Tibial nerve (tissue), 4 donors: ENCODE data around the gene EBP. TPM values are rescaled to one million over a fixed set of nuclear protein-coding genes. Genes with fewer than 3 reads are reported as not detected.

ENCODE experiments used
- DNase-seq, 2 donors: peaks; one replicate each; pipeline ENCODE4 v3.0.0-alpha.2; 2019; ENCODE audit warnings: low spot score in 2 of 2
- H3K27ac ChIP-seq, 4 donors: fragments of 200-600 bp; sonication (generic) in 3 of 4; one replicate each; pipeline ENCODE4 v1.5.1; 2017 to 2019; ENCODE audit warnings: mild to moderate bottlenecking in 1 of 4
- H3K27me3 ChIP-seq, 2 donors: fragments of 200-600 bp; sonication (generic) in 1 of 2; one replicate each; pipeline versions ENCODE4 v1.5.1 to v1.6.0; 2017 to 2019
- H3K36me3 ChIP-seq, 3 donors: fragments of 200-600 bp; sonication (generic); one replicate each; pipeline ENCODE4 v1.5.1; 2018 to 2019
- H3K4me1 ChIP-seq, 4 donors: fragments of 200-600 bp; sonication (generic) in 3 of 4; one replicate each; pipeline ENCODE4 v1.5.1; 2017 to 2019
- H3K4me3 ChIP-seq, 4 donors: fragments of 200-600 bp; sonication (generic) in 3 of 4; one replicate each; pipeline ENCODE4 v1.5.1; 2017 to 2019; ENCODE audit warnings: mild to moderate bottlenecking in 1 of 4, moderate library complexity in 1 of 4
- H3K9me3 ChIP-seq, 4 donors: fragments of 200-600 bp; sonication (generic) in 3 of 4; one replicate each; pipeline ENCODE4 v1.5.1; 2017 to 2019
- EP300 ChIP-seq, 2 donors: sonication (generic); formaldehyde crosslinking; IDR thresholded peaks; one replicate each; pipeline ENCODE4 v1.6.1; 2017; ENCODE audit warnings: antibody characterized with exemption in 2 of 2, mild to moderate bottlenecking in 1 of 2
- POLR2A ChIP-seq, 2 donors: fragments of 450-650 bp; IDR thresholded peaks; one replicate each; pipeline ENCODE4 v1.6.1; 2017; ENCODE audit warnings: antibody characterized with exemption in 2 of 2, mild to moderate bottlenecking in 2 of 2, moderate library complexity in 2 of 2
- WGBS, 2 donors: methylation state at CpG; one replicate each; pipeline ENCODE4 v1.1.5; 2018; 5-methylcytosine and 5-hydroxymethylcytosine counted together
- total RNA-seq, 4 donors: library from RNA; depleted of rRNA; stranded (reverse); fragments of >200 nt; gene quantifications; one replicate each; pipeline ENCODE4 v1.1.0, GENCODE V29; 2016
- TF ChIP-seq, protein P1 (sequence below), 5 experiments: fragments of 200-600 bp in 3 of 5; fragments of 450-650 bp in 2 of 5; sonication (generic) in 3 of 5; IDR thresholded peaks; one replicate each; pipeline ENCODE4 v1.5.1; 2016 to 2019; ENCODE audit warnings: antibody characterized with exemption in 5 of 5, mild to moderate bottlenecking in 3 of 5, moderate library complexity in 2 of 5

The EBP gene
- total RNA-seq, 4 donors from 2014 or later: 21.1 to 29.2 (median 23.6) TPM

- peaks cover 0 to 10% (median 0%) of the 10 kb centered on the region in 3 donors for H3K36me3 ChIP-seq
- H3K27me3 ChIP-seq: no peaks in the 10 kb centered on the region
- H3K27ac ChIP-seq: peak overlapping the region in 1 of 4 donors; percentile 67
- 61 to 68% methylated on average over 6 to 10 of the region's 10 CpGs for WGBS, 2 donors
- DNase-seq: no peak
- peaks cover 0 to 24% (median 0%) of the 10 kb centered on the region in 4 donors for H3K4me1 ChIP-seq
- H3K4me3 ChIP-seq: no peak overlapping the region
- TF ChIP-seq EP300 (IDR thresholded peaks at IDR 0.05) (no peak), POLR2A (IDR thresholded peaks at IDR 0.05) (no peak)
- TF ChIP-seq, protein P1, sequence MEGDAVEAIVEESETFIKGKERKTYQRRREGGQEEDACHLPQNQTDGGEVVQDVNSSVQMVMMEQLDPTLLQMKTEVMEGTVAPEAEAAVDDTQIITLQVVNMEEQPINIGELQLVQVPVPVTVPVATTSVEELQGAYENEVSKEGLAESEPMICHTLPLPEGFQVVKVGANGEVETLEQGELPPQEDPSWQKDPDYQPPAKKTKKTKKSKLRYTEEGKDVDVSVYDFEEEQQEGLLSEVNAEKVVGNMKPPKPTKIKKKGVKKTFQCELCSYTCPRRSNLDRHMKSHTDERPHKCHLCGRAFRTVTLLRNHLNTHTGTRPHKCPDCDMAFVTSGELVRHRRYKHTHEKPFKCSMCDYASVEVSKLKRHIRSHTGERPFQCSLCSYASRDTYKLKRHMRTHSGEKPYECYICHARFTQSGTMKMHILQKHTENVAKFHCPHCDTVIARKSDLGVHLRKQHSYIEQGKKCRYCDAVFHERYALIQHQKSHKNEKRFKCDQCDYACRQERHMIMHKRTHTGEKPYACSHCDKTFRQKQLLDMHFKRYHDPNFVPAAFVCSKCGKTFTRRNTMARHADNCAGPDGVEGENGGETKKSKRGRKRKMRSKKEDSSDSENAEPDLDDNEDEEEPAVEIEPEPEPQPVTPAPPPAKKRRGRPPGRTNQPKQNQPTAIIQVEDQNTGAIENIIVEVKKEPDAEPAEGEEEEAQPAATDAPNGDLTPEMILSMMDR (IDR thresholded peaks at IDR 0.05): no peak
- no peaks in the 10 kb centered on the region for H3K9me3 ChIP-seq
Observed at GRCh38 chrX:48474127-48474526, 47.5 kb upstream of the EBP start.

DNA sequence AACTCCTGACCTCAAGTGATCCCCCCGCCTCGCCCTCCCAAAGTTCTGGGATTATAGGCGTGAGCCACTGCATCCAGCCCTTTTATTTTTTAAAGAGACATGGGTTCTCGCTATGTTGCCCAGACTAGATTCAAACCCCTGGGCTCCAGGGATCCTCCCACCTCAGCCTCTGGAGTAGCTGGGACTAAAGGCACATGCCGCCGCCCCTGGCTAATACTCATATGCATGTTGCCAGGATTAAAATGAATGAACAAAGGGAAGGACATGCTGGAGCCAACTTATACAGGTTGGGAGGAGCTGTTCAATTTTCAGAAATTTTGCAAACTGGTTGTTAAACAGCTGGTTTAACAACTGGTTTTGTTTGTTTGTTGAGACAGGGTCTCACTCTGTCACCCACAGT lies 47.0 kb upstream of the EBP start:
- Histone ChIP-seq H3K36me3 (peaks cover 0 to 15% (median 0%) of the 10 kb centered on the region in 3 donors), H3K27me3 (no peaks in the 10 kb centered on the region), H3K4me1 (peaks cover 0 to 24% (median 0%) of the 10 kb centered on the region in 4 donors), H3K27ac (no peak overlapping the region), H3K4me3 (no peak overlapping the region), H3K9me3 (no peaks in the 10 kb centered on the region)
- no peak for TF ChIP-seq POLR2A (IDR thresholded peaks at IDR 0.05)
- TF ChIP-seq, protein P1 (IDR thresholded peaks at IDR 0.05): no peak
- no peak for DNase-seq
- WGBS, 2 donors: 55 to 81% methylated on average over 6 of the region's 6 CpGs

DNA sequence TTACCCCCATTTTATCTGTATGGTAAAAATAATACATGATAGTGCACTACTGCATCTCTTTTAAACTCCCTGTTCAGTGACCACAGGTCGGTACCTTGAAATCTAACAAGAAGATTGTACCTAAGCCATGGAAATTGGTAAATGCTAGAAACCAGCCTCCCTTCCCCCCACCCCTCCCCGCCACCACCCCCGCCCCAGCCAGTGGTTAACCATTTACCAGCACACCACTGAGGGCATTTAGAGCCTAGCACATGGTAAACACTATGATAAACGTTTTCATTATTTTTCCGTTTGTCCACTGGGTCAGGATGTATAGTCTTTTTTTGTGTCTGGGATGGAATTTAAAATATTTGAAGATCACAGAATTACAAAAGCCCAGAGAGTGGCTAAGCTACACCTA lies 46.3 kb upstream of the EBP start:
- Histone ChIP-seq H3K9me3 (no peaks in the 10 kb centered on the region), H3K4me3 (peak overlapping the region; percentile 42 to 84 (median 70)), H3K4me1 (peaks cover 0 to 24% (median 0%) of the 10 kb centered on the region in 4 donors), H3K27me3 (no peaks in the 10 kb centered on the region), H3K27ac (peak overlapping the region in 3 of 4 donors; percentile 81 to 91 (median 90)), H3K36me3 (peaks cover 0 to 21% (median 0%) of the 10 kb centered on the region in 3 donors)
- no peak for DNase-seq
- 2 to 29% methylated on average over 5 of the region's 5 CpGs for WGBS, 2 donors
- TF ChIP-seq EP300 (IDR thresholded peaks at IDR 0.05): no peak
- no peak for TF ChIP-seq POLR2A (IDR thresholded peaks at IDR 0.05)
- TF ChIP-seq, protein P1 (IDR thresholded peaks at IDR 0.05): no peak

DNA sequence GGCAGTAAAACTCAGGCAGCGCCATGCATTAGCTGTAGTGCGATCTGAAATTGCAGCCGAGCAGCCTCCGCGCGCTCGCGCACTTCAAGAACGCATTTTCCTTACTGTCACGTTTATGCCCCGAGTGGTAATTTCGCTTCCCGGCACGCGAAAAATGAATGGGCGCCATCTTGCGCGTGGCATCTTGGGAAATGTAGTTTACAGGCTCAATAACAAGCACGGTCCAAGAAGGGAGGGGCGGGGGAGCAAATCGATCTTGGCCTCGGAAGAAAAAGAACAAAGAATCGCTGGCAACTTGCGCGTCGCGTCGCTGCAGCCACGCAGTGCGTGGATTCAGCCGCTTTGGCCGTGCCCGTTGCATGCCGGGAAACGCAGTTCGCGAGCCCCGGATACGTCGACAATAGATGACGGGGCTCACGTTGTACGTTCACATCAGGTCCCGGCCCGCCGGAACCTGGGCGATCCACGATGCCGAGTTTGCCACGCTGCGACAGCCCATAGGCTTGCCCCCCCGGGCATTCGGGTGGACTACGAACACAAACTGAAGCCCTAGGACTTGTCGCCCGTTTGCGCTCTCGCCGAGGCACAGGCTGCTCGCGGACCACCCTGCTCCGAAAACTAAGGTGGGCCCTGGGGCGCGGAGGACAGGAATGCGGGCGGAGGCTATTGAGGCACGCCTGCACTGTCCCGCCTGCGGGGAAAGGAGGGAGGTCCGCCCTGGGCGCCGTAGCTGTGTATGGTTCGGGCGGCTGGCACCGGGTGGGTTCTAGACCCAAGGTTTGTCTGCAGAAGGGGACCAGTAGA lies 45.6 kb upstream of the EBP start, which contains the start of gene FTSJ1:
FTSJ1 (plus strand) TSS at position 426 of the 804 bp plus-strand sequence. CDS start 1,849 bp downstream, outside the sequence.
- TF ChIP-seq POLR2A (IDR thresholded peaks at IDR 0.05) (peak; percentile 25 to 33), EP300 (IDR thresholded peaks at IDR 0.05) (peak; percentile 32 to 85)
- TF ChIP-seq, protein P1 (IDR thresholded peaks at IDR 0.05): peak in 1 of 5 experiments; percentile 16

GRCh38 chrX:48476919-48477318 lies 44.7 kb upstream of the EBP start:
- WGBS, 2 donors: 54 to 70% methylated on average over 4 of the region's 4 CpGs
- Histone ChIP-seq H3K9me3 (no peaks in the 10 kb centered on the region), H3K4me3 (peak overlapping the region; percentile 42 to 84 (median 70)), H3K36me3 (peaks cover 0 to 35% (median 0%) of the 10 kb centered on the region in 3 donors), H3K27ac (peak overlapping the region in 3 of 4 donors; percentile 62 to 91 (median 90)), H3K27me3 (no peaks in the 10 kb centered on the region), H3K4me1 (peaks cover 0 to 24% (median 0%) of the 10 kb centered on the region in 4 donors)
- no peak for DNase-seq
- TF ChIP-seq, protein P1 (IDR thresholded peaks at IDR 0.05): no peak

More for the DNA sequence above, 45.6 kb upstream of the EBP start, which contains the start of gene FTSJ1:
- H3K9me3 ChIP-seq: no peaks in the 10 kb centered on the region
- H3K36me3 ChIP-seq: peaks cover 0 to 26% (median 0%) of the 10 kb centered on the region in 3 donors
- peak within 1 kb of the TSS; percentile 42 to 84 (median 70) for H3K4me3 ChIP-seq
- peaks cover 0 to 24% (median 0%) of the 10 kb centered on the region in 4 donors for H3K4me1 ChIP-seq
- H3K27ac ChIP-seq: peak within 1 kb of the TSS; percentile 62 to 91 (median 86)
- H3K27me3 ChIP-seq: no peaks in the 10 kb centered on the region
- 0 to 39% methylated on average over 38 to 75 of the region's 75 CpGs for WGBS, 2 donors
- peak; percentile 70 to 86 for DNase-seq
